ENCODE data around the gene GSG1L.

DNA sequence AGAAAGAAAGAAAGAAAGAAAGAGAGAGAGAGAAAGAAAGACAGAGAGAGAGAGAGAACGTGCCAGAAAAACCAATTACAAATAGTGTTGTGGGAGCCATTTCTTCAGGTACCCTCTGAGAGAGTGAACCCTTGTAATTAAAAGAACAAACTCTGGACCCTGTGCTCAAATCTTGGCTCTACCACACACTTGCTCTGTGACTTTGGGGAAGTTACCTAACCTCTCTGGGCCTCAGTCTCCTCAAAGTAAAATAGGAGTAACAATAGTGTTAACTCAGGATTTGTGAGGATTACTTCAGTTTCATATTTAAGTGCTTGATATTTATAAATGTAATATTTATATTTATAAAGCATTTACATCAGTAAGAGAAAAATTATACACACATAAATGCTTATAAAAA is 139.8 kb downstream of the GSG1L start:
- TF ChIP-seq, protein P1, sequence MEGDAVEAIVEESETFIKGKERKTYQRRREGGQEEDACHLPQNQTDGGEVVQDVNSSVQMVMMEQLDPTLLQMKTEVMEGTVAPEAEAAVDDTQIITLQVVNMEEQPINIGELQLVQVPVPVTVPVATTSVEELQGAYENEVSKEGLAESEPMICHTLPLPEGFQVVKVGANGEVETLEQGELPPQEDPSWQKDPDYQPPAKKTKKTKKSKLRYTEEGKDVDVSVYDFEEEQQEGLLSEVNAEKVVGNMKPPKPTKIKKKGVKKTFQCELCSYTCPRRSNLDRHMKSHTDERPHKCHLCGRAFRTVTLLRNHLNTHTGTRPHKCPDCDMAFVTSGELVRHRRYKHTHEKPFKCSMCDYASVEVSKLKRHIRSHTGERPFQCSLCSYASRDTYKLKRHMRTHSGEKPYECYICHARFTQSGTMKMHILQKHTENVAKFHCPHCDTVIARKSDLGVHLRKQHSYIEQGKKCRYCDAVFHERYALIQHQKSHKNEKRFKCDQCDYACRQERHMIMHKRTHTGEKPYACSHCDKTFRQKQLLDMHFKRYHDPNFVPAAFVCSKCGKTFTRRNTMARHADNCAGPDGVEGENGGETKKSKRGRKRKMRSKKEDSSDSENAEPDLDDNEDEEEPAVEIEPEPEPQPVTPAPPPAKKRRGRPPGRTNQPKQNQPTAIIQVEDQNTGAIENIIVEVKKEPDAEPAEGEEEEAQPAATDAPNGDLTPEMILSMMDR (IDR thresholded peaks at IDR 0.05; ENCODE audit: poor library complexity): no peak
- no peak for TF ChIP-seq EZH2 (IDR thresholded peaks at IDR 0.05; ENCODE audit: borderline replicate concordance)
- no peak for TF ChIP-seq EZH2phosphoT487 (IDR thresholded peaks at IDR 0.05; ENCODE audit: low read depth, severe bottlenecking, unreplicated experiment)
